Right cardiac atrium (tissue), 5 donors: ENCODE results near the gene KIAA1549. TPM values are rescaled to one million over a fixed set of nuclear protein-coding genes. Genes with fewer than 3 reads are reported as not detected.

Experiments
- ATAC-seq, 2 donors: fragments of 200-7000 bp; cut with Tn5 transposase; one replicate each; pipeline versions ENCODE4 v1.8.0 to v1.9.1; 2020; ENCODE audit warnings: moderate library complexity in 2 of 2, mild to moderate bottlenecking in 1 of 2
- DNase-seq, 3 donors: peaks; one replicate each; pipeline ENCODE4 v3.0.0-alpha.2; 2020
- H3K27ac ChIP-seq: one replicate; pipeline ENCODE4 v1.5.1; 2013; ENCODE audit warnings: mild to moderate bottlenecking, low read length, control low read depth, moderate library complexity
- H3K27me3 ChIP-seq: one replicate; pipeline ENCODE4 v1.6.1; 2013; ENCODE audit not compliant: control insufficient read depth, insufficient read depth
- H3K4me1 ChIP-seq: one replicate; pipeline ENCODE4 v1.6.1; 2013; ENCODE audit warnings: low read length; ENCODE audit not compliant: control insufficient read depth, insufficient read depth
- H3K4me3 ChIP-seq: one replicate; pipeline ENCODE4 v1.5.1; 2013; ENCODE audit warnings: low read length, control low read depth
- H3K9me3 ChIP-seq: one replicate; pipeline ENCODE4 v1.6.1; 2013; ENCODE audit warnings: low read length; ENCODE audit not compliant: control insufficient read depth
- WGBS: extraction: QIAGEN DNeasy Blood & Tissue Kit; methylation state at CpG from one replicate; pipeline ENCODE4 v1.1.7; 2013; 5-methylcytosine and 5-hydroxymethylcytosine counted together
- intact Hi-C, 4 donors: fragments of 100-400 bp; cut with DNase I; formaldehyde crosslinking; loops; one replicate each; pipeline versions ENCODE4 v1.11.0 to v1.14.0; 2022 to 2023
- polyA plus RNA-seq: library from polyadenylated mRNA; stranded (reverse); fragments of 200-250 nt; gene quantifications from one replicate; pipeline ENCODE4 v1.2.3, GENCODE V29; 2013
- total RNA-seq, 4 donors: library from RNA; stranded (reverse); fragmentation: NEBNext Ultra II Directional; extraction: Animal tissue kit (Norgen Biotek cat#: 25700); gene quantifications; one replicate each; pipeline ENCODE4 v1.2.1, GENCODE V29; 2021
- donor health status: healthy with polysubstance abuse.
- donor health status: DM: no; HTN: yes; CAD: no.
- donor health status: DM: no; HTN: no; CAD: no.
- donor health status: DM: no; HTN: yes; CAD: no; lungs with severe emphysema.
- donor health status: DM: yes; HTN: yes; CAD: no.

Gene KIAA1549
- total and polyA plus RNA-seq, 5 donors = 0.52 to 1.9 (median 1.5) TPM

DNA sequence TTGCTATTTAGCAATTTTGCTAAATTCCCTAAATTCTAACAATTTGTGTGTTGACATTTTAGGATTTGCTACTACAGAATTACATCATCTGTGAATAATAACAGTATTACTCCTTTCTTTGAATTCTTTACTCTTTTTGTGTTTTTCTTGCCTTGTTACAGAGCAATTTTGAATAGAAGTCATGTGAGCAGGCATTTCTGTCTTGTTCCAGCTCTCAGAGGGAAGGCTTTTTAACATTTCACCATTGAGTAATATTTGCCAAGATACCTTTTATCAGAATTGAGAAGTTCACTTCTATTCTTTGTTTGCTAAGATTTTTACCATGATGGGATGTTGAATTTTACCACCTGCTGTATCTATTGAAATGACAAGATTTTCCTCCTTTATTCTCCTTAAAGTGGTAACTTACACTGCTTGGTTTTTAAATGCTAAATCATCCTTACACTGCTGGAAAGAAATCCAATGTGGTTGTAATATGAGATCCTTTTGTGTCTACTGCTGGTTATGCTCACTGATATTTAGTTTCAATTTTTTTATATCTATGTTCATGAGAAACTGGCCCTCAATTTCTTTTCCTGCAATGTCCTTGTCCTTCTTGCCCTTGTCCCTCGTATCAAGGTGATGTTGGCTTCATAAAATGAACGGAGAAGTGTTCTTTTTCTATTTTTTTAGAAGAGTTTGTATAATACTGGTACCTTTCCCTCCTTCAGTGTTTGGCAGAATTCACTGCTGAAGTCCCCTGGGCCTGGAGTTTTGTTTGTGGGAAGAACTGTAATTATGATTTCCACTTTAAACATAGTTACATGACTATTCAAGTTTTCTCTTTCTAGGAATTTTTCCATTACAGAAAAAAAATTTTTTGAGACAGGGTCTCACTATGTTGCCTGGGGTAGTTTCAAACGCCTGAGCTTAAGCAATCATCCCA is 132.9 kb downstream of the KIAA1549 start:
- no peak overlapping the region for H3K27ac ChIP-seq
- DNase-seq = no peak
- no peaks in the 10 kb centered on the region for H3K27me3 ChIP-seq
- no peaks in the 10 kb centered on the region for H3K4me1 ChIP-seq
- intact Hi-C loops = no loop called here
- WGBS = 66% methylated on average over 3 of the region's 3 CpGs
- no peak for ATAC-seq
- H3K9me3 ChIP-seq = no peaks in the 10 kb centered on the region
- H3K4me3 ChIP-seq = no peak overlapping the region

DNA sequence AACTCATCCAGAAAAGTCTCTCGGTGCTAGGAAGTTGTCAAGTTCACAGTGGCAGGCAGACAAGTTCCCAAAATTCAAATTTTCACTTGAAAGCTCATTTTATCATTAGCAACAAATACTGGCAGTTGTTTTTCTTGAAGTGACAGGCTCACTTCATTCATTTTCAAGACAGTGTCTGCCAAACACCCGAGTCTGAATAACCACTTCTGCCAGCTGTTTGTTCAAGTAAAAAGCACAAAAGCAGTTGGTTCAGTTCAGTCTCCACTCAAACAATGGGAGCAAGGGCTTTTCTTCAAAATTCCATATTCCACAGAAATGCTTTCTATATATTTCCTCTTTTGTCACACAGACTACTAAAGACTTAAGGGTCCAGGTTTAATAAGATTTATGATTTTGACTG is 135.5 kb downstream of the KIAA1549 start:
- ATAC-seq = no peak
- H3K4me3 ChIP-seq = no peak overlapping the region
- no peak for DNase-seq
- no peaks in the 10 kb centered on the region for H3K9me3 ChIP-seq
- H3K4me1 ChIP-seq = no peaks in the 10 kb centered on the region
- intact Hi-C loops = no loop called here
- no peak overlapping the region for H3K27ac ChIP-seq
- WGBS = 43% methylated on average over 2 of the region's 2 CpGs
- no peaks in the 10 kb centered on the region for H3K27me3 ChIP-seq

DNA sequence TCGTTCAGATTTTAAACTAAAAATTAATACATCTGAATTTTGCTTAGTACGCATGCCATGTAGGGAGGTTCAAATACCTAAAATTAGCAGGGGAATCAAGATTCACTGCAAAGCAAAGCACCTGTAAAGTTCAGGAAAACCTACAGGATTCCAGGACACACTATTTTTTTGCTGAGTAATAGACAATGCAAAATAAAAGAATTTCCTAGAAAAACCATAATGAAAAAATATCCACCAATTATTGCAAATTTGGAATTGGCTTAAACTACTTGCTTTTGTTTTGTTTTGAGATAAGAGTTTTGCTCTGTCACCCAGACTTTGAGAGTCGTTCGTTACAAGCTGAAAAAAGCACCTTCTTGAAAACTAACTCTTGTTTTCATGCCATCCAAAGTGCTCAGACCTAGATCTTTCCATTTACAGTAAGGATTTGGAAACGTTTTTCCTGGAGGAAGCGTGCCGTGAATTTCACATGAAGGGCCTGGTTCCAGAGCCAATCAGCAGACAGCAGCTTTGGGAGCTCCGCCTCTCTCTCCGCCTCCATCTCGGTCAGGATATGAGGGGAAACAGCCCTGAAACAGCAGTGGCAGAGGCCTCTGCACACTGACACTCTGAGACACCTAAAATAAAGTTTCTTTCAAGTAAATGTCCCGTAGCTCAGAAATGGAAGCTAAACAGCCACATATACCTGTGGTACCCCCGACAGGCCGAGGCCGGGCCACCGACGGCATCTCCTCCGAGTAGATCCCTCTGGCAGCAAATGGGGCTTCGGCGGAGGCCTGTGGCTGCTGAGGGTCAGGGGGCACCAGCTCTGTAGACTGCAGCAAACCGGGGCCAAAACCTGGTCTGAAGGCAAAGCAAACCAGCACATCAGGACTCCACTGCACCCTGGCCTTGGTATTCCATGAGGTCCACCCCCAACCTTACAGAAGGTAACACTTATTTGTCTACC is 137.3 kb downstream of the KIAA1549 start:
- Histone ChIP-seq H3K27ac (no peak overlapping the region), H3K4me1 (no peaks in the 10 kb centered on the region), H3K9me3 (no peaks in the 10 kb centered on the region), H3K27me3 (no peaks in the 10 kb centered on the region), H3K4me3 (no peak overlapping the region)
- ATAC-seq = peak in 1 of 2 donors; percentile 40
- intact Hi-C loops = no loop called here
- DNase-seq = no peak
- 88% methylated on average over 20 of the region's 20 CpGs for WGBS

DNA sequence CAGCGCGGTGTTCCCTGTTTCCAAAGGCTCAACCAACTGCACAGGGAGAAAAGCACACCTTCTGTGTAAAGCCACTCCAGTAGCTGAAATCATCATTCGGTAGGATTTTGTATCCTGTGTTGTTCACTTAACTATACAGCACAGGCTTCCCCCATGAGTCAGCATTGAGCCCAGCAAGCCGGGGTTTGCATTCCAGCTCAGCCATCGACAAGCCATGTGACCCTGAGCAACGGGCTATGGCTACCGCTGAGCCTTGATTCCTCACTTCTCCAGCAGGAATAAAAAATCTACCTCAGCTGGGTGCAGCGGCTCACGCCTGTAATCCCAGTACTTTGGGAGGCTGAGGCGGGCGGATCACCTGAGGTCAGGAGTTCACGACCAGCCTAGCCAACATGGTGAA is 139.1 kb downstream of the KIAA1549 start:
- Histone ChIP-seq H3K27me3 (no peaks in the 10 kb centered on the region), H3K4me1 (no peaks in the 10 kb centered on the region), H3K9me3 (no peaks in the 10 kb centered on the region), H3K4me3 (no peak overlapping the region), H3K27ac (no peak overlapping the region)
- intact Hi-C loops = no loop called here
- WGBS = 91% methylated on average over 12 of the region's 12 CpGs
- no peak for ATAC-seq
- DNase-seq = no peak

DNA sequence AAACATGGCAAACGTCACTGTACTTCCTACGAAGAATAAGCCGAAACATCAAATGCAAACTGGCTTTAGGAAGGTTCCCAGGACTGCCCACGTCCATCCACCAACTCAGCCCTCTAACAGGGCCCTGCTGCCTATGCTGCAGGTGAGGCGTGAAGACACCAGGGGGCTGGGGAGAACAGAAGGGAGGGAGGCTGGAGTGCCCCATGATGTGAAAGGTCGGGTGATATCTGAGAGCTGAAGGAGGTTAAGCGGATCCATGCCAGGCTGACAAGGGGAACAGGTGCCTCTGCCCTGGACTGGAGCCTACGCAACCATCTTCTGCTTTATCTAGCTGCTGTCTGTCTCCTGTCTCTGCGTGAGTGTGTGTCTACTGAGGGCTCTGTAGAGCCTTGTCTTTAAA is 143.0 kb downstream of the KIAA1549 start:
- H3K27me3 ChIP-seq = no peaks in the 10 kb centered on the region
- ATAC-seq = peak in 1 of 2 donors; percentile 43
- no peaks in the 10 kb centered on the region for H3K9me3 ChIP-seq
- intact Hi-C loops = no loop called here
- no peak for DNase-seq
- no peak overlapping the region for H3K4me3 ChIP-seq
- no peak overlapping the region for H3K27ac ChIP-seq
- 64% methylated on average over 9 of the region's 9 CpGs for WGBS
- H3K4me1 ChIP-seq = no peaks in the 10 kb centered on the region

DNA sequence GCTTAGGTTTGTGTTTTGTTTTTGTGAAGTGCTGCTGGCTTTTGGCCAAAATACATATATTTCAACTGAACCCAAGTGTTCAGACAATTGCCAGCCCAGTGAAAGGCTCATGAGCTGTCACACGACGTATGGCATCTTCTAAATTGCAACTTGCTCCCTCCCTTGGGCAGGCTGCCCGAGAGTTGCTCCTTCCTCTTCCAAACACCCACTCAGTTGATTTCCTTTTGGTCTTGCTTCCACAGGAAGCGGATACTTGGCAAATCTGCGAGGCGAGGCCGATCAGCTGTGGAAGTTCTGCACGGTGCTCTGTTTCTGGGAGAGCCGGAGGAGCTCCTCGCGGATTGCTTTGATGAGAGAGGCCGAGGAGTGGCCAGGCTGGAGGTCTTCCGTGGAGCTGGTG is 143.6 kb downstream of the KIAA1549 start:
- DNase-seq (peak; percentile 54 to 81 (median 81)), ATAC-seq (peak; percentile 55 to 85)
- intact Hi-C loops = no loop called here
- Histone ChIP-seq H3K27me3 (no peaks in the 10 kb centered on the region), H3K4me3 (no peak overlapping the region), H3K4me1 (no peaks in the 10 kb centered on the region), H3K27ac (no peak overlapping the region), H3K9me3 (no peaks in the 10 kb centered on the region)
- WGBS = 42% methylated on average over 13 of the region's 13 CpGs

DNA sequence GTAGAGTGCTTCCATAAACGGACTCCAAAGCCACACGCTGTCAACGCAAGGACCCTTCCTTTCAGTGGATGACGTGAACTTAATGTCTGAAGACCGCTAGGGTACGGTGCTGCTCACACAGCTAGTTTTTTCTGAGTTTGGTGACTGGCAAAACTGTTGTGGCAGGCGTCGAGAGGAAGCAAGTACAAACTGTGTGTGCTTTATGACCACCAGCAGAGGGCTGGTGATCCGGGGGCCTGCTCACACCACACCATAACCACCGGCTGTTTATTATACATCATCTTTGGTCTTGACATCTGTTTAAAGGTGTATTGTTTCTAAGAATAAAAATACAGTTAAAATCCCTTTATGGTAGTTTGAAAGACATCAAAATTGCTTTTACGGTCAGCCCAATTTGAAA is 146.1 kb downstream of the KIAA1549 start:
- no peak for DNase-seq
- ATAC-seq = no peak
- intact Hi-C loops = no loop called here
- 93% methylated on average over 11 of the region's 11 CpGs for WGBS
- no peaks in the 10 kb centered on the region for H3K4me1 ChIP-seq
- H3K27ac ChIP-seq = no peak overlapping the region
- no peaks in the 10 kb centered on the region for H3K9me3 ChIP-seq
- no peaks in the 10 kb centered on the region for H3K27me3 ChIP-seq
- no peak overlapping the region for H3K4me3 ChIP-seq

DNA sequence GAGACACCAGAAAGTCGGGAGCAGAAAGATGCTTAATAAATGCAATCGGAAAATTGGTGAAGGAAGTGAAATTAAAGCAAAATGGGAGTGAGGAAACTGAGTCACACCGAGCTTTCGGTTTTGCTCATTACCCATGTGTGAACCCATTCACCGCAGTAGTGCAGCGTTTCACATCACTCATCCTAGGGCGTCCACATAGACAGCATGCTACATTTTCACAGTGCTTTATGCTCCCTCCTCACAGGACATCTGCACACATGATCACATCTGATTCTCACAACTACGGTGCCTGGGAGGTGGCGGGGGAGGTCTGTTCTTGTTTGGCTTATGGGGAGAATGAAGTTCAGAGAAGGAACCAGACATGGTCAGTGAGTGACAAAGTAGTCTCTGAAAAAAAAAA is 146.6 kb downstream of the KIAA1549 start:
- Histone ChIP-seq H3K27me3 (no peaks in the 10 kb centered on the region), H3K9me3 (no peaks in the 10 kb centered on the region), H3K27ac (no peak overlapping the region), H3K4me3 (no peak overlapping the region), H3K4me1 (no peaks in the 10 kb centered on the region)
- intact Hi-C loops = no loop called here
- WGBS = 95% methylated on average over 9 of the region's 9 CpGs
- no peak for DNase-seq
- ATAC-seq = no peak

DNA sequence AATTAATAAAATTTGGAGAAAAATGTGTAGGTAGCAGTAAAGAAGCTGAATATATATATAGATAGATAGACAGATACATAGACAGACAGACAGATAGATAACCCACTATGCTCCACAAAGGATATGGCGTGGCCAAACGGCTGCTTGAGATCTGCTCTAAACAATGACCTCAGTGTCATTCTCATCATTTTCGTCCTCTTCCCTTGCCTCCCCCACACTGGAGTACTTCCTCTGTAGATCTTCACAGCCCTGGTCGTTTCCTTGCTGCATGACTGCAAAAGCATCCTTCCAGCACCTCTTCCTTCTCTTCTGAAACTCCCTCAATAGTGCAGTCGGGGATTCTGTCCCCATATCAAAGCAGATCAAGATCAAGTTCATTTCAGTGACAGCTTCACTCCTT is 147.6 kb downstream of the KIAA1549 start:
- intact Hi-C loops = no loop called here

DNA sequence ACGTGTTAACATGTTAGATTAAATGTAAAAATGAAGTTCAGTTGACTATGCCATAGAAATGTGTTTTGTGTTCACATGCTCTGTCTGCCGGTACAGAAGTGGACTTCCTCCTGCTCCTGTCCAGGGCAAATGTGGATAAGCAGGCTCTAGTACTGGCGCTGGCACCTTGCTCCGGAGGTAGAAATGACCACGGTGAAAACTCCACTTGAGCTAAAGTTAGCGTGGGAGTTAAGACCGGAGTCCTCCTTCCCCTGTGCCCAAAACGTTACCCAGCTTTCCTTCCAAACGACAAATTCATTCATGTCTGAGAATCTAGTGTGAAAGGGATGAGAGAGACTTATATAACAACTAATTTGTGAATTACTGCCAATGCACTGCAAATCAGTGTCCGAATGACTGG is 148.2 kb downstream of the KIAA1549 start:
- ATAC-seq = no peak
- WGBS = 89% methylated on average over 10 of the region's 10 CpGs
- intact Hi-C loops = no loop called here

More for the DNA sequence above, 147.6 kb downstream of the KIAA1549 start:
- H3K4me3 ChIP-seq = no peak overlapping the region
- H3K9me3 ChIP-seq = no peaks in the 10 kb centered on the region
- DNase-seq (no peak), ATAC-seq (no peak)
- H3K27ac ChIP-seq = no peak overlapping the region
- WGBS = 41% methylated on average over 5 of the region's 5 CpGs
- no peaks in the 10 kb centered on the region for H3K27me3 ChIP-seq
- H3K4me1 ChIP-seq = no peaks in the 10 kb centered on the region

DNA sequence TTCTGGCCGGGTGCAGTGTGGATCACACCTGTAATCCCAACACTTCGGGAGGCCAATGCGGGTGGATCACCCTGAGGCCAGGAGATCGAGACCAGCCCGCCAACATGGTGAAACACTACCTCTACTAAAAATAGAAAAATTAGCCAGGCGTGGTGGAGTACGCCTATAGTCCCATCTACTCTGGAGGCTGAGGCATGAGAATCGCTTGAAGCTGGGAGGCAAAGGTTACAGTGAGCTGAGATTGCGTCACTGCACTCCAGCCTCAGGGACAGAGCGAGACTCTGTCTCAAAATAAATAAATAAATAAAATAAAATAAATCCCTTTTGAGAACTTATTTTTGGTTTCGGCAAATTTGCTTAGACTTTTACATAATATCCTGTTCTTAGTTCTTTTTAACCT is 151.9 kb downstream of the KIAA1549 start:
- Histone ChIP-seq H3K4me1 (no peaks in the 10 kb centered on the region), H3K27ac (no peak overlapping the region), H3K9me3 (no peaks in the 10 kb centered on the region), H3K27me3 (no peaks in the 10 kb centered on the region), H3K4me3 (no peak overlapping the region)
- DNase-seq = no peak
- intact Hi-C loops = no loop called here
- ATAC-seq = no peak
- 85% methylated on average over 11 of the region's 11 CpGs for WGBS

More for the DNA sequence above, 148.2 kb downstream of the KIAA1549 start:
- Histone ChIP-seq H3K27ac (no peak overlapping the region), H3K9me3 (no peaks in the 10 kb centered on the region), H3K4me1 (no peaks in the 10 kb centered on the region), H3K27me3 (no peaks in the 10 kb centered on the region), H3K4me3 (no peak overlapping the region)
- DNase-seq = no peak
